Right atrium auricular region (tissue), 2 donors: ENCODE results near the gene ACVRL1. TPM values are rescaled to one million over a fixed set of nuclear protein-coding genes. Genes with fewer than 3 reads are reported as not detected.
A peak's percentile ranks its signal among the peaks of the same experiment; 100 is the strongest.

Experiments used
- DNase-seq: peaks from one replicate; pipeline ENCODE4 v3.0.0-alpha.2; 2019; ENCODE audit warnings: low spot score
- H3K27ac ChIP-seq, 2 donors: fragments of 200-600 bp; sonication (generic); 1 replicate in 1 of 2; 2 replicates in 1 of 2; pipeline ENCODE4 v1.5.1; 2016 to 2019
- H3K27me3 ChIP-seq, 2 donors: fragments of 200-600 bp; sonication (generic); one replicate each; pipeline versions ENCODE4 v1.5.1 to v1.6.0; 2017 to 2019
- H3K36me3 ChIP-seq: fragments of 200-600 bp; sonication (generic); one replicate; pipeline ENCODE4 v1.5.1; 2016
- H3K4me1 ChIP-seq, 2 donors: fragments of 200-600 bp; sonication (generic); one replicate each; pipeline versions ENCODE4 v1.5.1 to v1.6.0; 2017 to 2019
- H3K4me3 ChIP-seq, 2 donors: fragments of 200-600 bp; sonication (generic); 1 replicate in 1 of 2; 2 replicates in 1 of 2; pipeline ENCODE4 v1.5.1; 2017 to 2019; ENCODE audit warnings: mild to moderate bottlenecking in 1 of 2, moderate library complexity in 1 of 2
- H3K9me3 ChIP-seq, 2 donors: fragments of 200-600 bp; sonication (generic); one replicate each; pipeline ENCODE4 v1.5.1; 2019
- total RNA-seq, 2 donors: library from RNA; depleted of rRNA; stranded (reverse); fragments of >200 nt; gene quantifications; one replicate each; pipeline ENCODE4 v1.1.0, GENCODE V29; 2016
- TF ChIP-seq, protein P1 (sequence below), 2 donors: fragments of 200-600 bp; sonication (generic); IDR thresholded peaks; one replicate each; pipeline ENCODE4 v1.5.1; 2019; ENCODE audit warnings: antibody characterized with exemption in 2 of 2

The ACVRL1 gene
- total RNA-seq, 2 donors from 2014 or later = 48.1 to 57.5 TPM

DNA sequence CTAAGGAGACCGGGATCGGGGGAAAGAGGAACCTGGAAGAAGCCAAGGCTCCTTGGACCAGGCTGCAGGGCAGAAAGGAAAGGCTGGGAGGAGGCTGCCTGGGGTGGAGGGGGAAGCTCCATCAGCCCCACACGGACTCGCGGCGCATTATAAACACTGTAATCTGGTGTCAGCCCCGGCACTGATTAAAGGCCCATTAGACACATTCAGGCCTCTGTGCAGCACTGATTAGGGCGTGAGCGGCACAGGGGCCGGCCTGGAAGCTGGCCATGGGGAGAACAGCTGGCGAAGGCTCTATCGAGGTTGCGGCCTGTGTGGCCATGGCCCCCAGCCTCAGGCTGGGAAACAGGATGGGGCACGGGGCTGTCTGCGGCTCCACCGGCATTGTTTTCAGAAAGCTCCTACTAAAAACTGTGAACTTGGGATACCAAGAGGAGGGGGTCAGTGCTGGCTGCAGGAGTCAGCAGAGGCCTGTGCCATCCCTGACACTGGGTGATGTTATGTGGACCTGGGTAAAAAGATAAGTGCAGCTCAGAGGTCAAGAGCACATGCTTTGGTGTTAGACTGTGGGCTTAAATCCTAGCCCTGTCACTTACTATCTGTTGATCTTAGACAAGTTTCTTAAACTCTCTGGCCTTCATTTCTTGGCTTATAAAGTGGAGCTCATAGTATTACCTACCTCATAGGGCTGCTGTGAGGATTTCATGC is 10.6 kb downstream of the ACVRL1 start:
- TF ChIP-seq, protein P1, sequence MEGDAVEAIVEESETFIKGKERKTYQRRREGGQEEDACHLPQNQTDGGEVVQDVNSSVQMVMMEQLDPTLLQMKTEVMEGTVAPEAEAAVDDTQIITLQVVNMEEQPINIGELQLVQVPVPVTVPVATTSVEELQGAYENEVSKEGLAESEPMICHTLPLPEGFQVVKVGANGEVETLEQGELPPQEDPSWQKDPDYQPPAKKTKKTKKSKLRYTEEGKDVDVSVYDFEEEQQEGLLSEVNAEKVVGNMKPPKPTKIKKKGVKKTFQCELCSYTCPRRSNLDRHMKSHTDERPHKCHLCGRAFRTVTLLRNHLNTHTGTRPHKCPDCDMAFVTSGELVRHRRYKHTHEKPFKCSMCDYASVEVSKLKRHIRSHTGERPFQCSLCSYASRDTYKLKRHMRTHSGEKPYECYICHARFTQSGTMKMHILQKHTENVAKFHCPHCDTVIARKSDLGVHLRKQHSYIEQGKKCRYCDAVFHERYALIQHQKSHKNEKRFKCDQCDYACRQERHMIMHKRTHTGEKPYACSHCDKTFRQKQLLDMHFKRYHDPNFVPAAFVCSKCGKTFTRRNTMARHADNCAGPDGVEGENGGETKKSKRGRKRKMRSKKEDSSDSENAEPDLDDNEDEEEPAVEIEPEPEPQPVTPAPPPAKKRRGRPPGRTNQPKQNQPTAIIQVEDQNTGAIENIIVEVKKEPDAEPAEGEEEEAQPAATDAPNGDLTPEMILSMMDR (IDR thresholded peaks at IDR 0.05) = no peak
- DNase-seq = no peak

DNA sequence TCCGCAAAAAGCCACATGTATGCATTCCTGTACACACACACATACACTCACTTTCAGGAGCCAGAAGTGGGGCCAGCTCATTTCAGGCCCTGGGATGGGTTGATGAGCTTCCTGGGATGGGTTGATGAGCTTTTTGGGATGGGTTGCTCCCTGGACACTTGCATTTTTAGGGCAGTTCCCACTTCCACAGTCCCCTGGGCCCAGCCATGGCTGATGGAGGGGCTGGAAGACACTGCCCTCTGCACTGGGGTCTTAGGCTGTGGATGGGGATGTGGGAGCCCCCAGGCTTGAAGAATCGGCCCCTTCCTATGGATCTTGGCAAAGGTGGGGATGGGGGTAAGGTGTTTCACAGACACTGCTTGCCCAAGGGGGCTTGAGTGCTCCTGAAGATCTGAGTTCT is 12.7 kb downstream of the ACVRL1 start:
- no peak for DNase-seq
- H3K9me3 ChIP-seq = no peaks in the 10 kb centered on the region
- no peaks in the 10 kb centered on the region for H3K27me3 ChIP-seq
- H3K27ac ChIP-seq = no peak overlapping the region
- peaks cover 0 to 54% of the 10 kb centered on the region in 2 donors for H3K4me1 ChIP-seq
- H3K4me3 ChIP-seq = no peak overlapping the region
- TF ChIP-seq, protein P1 (IDR thresholded peaks at IDR 0.05) = no peak
- H3K36me3 ChIP-seq = peaks cover 18% of the 10 kb centered on the region

More for the DNA sequence above, 10.6 kb downstream of the ACVRL1 start:
- Histone ChIP-seq H3K27ac (peak overlapping the region; percentile 37 to 55), H3K27me3 (no peaks in the 10 kb centered on the region), H3K4me3 (no peak overlapping the region), H3K9me3 (no peaks in the 10 kb centered on the region), H3K36me3 (peaks cover 25% of the 10 kb centered on the region), H3K4me1 (peaks cover 0 to 57% of the 10 kb centered on the region in 2 donors)

DNA sequence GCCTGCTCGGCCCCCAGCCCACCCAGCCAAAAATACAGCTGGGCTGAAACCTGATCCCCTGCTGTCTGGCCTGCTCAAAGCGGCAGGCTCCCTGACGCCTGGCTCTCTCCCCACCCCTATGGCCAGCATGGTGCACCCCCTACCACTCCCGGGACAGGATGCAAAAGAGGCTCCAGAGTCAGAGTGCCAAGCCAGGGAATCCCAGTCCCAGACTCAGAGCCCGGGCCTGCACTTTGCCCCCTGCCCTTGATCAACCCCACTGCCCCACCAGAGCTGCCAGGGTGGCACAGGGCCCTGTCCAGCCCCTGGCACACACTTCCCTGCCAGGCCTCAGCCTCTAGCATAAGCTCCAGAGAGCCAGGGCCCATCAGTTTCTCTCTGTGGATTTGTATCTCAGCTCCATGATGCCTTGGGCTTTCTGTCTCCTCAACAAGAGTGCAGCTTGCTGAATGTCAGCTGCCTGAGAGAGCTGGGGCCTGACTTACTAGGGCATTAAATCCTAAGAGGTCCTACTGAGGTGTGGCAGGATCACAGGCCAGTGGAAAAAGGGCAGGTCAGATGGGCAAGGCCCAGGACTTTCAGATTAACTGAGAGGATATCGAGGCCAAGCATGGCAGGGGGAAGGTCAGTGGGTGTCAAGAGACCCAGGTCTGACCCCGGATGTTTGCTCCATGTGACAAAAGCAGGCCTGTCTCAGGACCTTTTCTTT is 13.9 kb downstream of the ACVRL1 start:
- peaks cover 0 to 65% of the 10 kb centered on the region in 2 donors for H3K4me1 ChIP-seq
- no peaks in the 10 kb centered on the region for H3K27me3 ChIP-seq
- TF ChIP-seq, protein P1 (IDR thresholded peaks at IDR 0.05) = no peak
- no peak overlapping the region for H3K27ac ChIP-seq
- no peaks in the 10 kb centered on the region for H3K9me3 ChIP-seq
- no peak for DNase-seq
- H3K36me3 ChIP-seq = peaks cover 7% of the 10 kb centered on the region
- no peak overlapping the region for H3K4me3 ChIP-seq

DNA sequence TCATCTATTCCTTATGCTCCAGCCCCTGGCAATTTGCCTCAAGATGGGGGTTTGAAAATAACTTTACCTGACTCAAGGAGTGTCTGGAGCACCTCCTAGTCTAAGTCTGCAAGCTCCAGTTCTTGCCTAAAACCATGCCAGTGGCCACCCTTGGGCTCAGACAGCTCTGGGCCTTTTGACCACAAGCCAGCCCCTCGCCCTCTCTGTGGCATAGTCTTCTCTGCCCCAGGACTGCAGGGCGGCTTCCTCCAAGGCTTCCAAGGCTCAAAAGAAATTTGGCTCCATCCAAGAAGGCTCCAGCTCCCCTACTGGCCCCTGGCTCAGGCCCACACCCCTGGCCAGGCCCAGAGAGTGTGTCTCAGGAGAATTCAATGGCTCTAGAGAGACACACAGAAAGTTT is 14.8 kb downstream of the ACVRL1 start:
- no peaks in the 10 kb centered on the region for H3K9me3 ChIP-seq
- DNase-seq = no peak
- TF ChIP-seq, protein P1 (IDR thresholded peaks at IDR 0.05) = no peak
- no peaks in the 10 kb centered on the region for H3K27me3 ChIP-seq
- H3K27ac ChIP-seq = peak overlapping the region; percentile 52 to 55
- peaks cover 1% of the 10 kb centered on the region for H3K36me3 ChIP-seq
- peaks cover 0 to 71% of the 10 kb centered on the region in 2 donors for H3K4me1 ChIP-seq
- H3K4me3 ChIP-seq = no peak overlapping the region

DNA sequence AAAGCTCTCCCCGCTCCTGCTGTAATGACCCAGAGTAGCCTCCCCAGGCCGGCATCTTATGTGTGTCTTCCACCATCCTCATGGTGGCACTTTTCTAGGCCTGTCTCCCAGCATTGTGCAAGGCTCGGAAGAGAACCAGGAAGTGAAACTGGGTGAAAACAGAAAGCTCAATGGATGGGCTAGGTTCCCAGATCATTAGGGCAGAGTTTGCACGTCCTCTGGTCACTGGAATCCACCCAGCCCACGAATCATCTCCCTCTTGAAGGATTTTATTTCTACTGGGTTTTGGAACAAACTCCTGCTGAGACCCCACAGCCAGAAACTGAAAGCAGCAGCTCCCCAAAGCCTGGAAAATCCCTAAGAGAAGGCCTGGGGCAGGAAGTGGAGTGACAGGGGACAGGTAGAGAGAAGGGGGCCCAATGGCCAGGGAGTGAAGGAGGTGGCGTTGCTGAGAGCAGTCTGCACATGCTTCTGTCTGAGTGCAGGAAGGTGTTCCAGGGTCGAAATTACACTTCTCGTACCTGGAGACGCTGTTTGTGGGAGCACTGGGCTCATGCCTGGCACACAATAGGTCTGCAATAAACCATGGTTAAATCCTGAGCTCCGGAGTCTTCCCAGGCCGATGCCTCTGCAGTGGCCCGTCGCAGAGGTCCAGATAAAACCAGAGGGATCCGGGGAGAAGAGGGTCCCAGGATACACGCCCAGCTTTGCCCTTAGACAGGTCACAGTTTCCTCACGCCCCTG is 15.6 kb downstream of the ACVRL1 start:
- Histone ChIP-seq H3K4me1 (peaks cover 0 to 64% of the 10 kb centered on the region in 2 donors), H3K27me3 (no peaks in the 10 kb centered on the region), H3K4me3 (peak overlapping the region in 1 of 2 donors; percentile 21), H3K27ac (peak overlapping the region; percentile 52 to 55), H3K9me3 (no peaks in the 10 kb centered on the region), H3K36me3 (no peaks in the 10 kb centered on the region)
- TF ChIP-seq, protein P1 (IDR thresholded peaks at IDR 0.05) = no peak
- peak; percentile 78 for DNase-seq
